ENCODE data around the gene BACE1-AS. TPM values are rescaled to one million over a fixed set of nuclear protein-coding genes. Genes with fewer than 3 reads are reported as not detected.
"Not testable (repeated sequence)": the region's sequence is repeated elsewhere in the genome, so short reads cannot be mapped to it uniquely, and the experiment has no call there.

The BACE1-AS gene
- total RNA-seq: 2.3 and 6.1 TPM in 2 replicates

- DNase-seq (ENCODE audit: extremely low read depth, low read depth, low spot score): no peak
Observed at GRCh38 chr11:117290809-117291396, at the start of gene BACE1-AS. Gene BACE1-AS, plus strand, starts transcription at chr11:117291346.

- no peak for DNase-seq (ENCODE audit: extremely low read depth, low read depth, low spot score)
Observed at GRCh38 chr11:117248341-117248740, 42.8 kb upstream of the BACE1-AS start.

GRCh38 chr11:117249571-117249970 lies 41.6 kb upstream of the BACE1-AS start:
- no peak for DNase-seq (ENCODE audit: extremely low read depth, low read depth, low spot score)

GRCh38 chr11:117251506-117251905 lies 39.6 kb upstream of the BACE1-AS start:
- DNase-seq (ENCODE audit: extremely low read depth, low read depth, low spot score): no peak

- DNase-seq (ENCODE audit: extremely low read depth, low read depth, low spot score): no peak
Observed at GRCh38 chr11:117255966-117256365, 35.2 kb upstream of the BACE1-AS start.

- no peak for DNase-seq (ENCODE audit: extremely low read depth, low read depth, low spot score)
Observed at GRCh38 chr11:117256573-117256972, 34.6 kb upstream of the BACE1-AS start.

GRCh38 chr11:117258576-117258975 lies 32.6 kb upstream of the BACE1-AS start:
- DNase-seq (ENCODE audit: extremely low read depth, low read depth, low spot score): no peak

GRCh38 chr11:117259417-117259816 lies 31.7 kb upstream of the BACE1-AS start:
- no peak for DNase-seq (ENCODE audit: extremely low read depth, low read depth, low spot score)

- DNase-seq (ENCODE audit: extremely low read depth, low read depth, low spot score): not testable (repeated sequence)
Observed at GRCh38 chr11:117264624-117265323, 26.4 kb upstream of the BACE1-AS start.

GRCh38 chr11:117265745-117266144 lies 25.4 kb upstream of the BACE1-AS start:
- no peak for DNase-seq (ENCODE audit: extremely low read depth, low read depth, low spot score)

- no peak for DNase-seq (ENCODE audit: extremely low read depth, low read depth, low spot score)
Observed at GRCh38 chr11:117269856-117270255, 21.3 kb upstream of the BACE1-AS start.

- no peak for DNase-seq (ENCODE audit: extremely low read depth, low read depth, low spot score)
Observed at GRCh38 chr11:117271208-117271607, 19.9 kb upstream of the BACE1-AS start.

GRCh38 chr11:117272175-117272574 lies 19.0 kb upstream of the BACE1-AS start:
- not testable (repeated sequence) for DNase-seq (ENCODE audit: extremely low read depth, low read depth, low spot score)

GRCh38 chr11:117273550-117274289 lies 17.4 kb upstream of the BACE1-AS start:
- DNase-seq (ENCODE audit: extremely low read depth, low read depth, low spot score): no peak

GRCh38 chr11:117278347-117278746 lies 12.8 kb upstream of the BACE1-AS start:
- no peak for DNase-seq (ENCODE audit: extremely low read depth, low read depth, low spot score)

- DNase-seq (ENCODE audit: extremely low read depth, low read depth, low spot score): no peak
Observed at GRCh38 chr11:117279711-117280376, 11.3 kb upstream of the BACE1-AS start.

GRCh38 chr11:117281159-117281558 lies 10.0 kb upstream of the BACE1-AS start:
- DNase-seq (ENCODE audit: extremely low read depth, low read depth, low spot score): peak; percentile 77

GRCh38 chr11:117281869-117282268 lies 9.3 kb upstream of the BACE1-AS start:
- no peak for DNase-seq (ENCODE audit: extremely low read depth, low read depth, low spot score)

- DNase-seq (ENCODE audit: extremely low read depth, low read depth, low spot score): no peak
Observed at GRCh38 chr11:117282956-117283355, 8.2 kb upstream of the BACE1-AS start.

GRCh38 chr11:117284053-117284452 lies 7.1 kb upstream of the BACE1-AS start:
- DNase-seq (ENCODE audit: extremely low read depth, low read depth, low spot score): no peak

- DNase-seq (ENCODE audit: extremely low read depth, low read depth, low spot score): no peak
Observed at GRCh38 chr11:117286588-117286987, 4.6 kb upstream of the BACE1-AS start.

All from glomerular endothelial cell (primary cell).